ENCODE results near the gene VAC14.

The VAC14 gene

DNA sequence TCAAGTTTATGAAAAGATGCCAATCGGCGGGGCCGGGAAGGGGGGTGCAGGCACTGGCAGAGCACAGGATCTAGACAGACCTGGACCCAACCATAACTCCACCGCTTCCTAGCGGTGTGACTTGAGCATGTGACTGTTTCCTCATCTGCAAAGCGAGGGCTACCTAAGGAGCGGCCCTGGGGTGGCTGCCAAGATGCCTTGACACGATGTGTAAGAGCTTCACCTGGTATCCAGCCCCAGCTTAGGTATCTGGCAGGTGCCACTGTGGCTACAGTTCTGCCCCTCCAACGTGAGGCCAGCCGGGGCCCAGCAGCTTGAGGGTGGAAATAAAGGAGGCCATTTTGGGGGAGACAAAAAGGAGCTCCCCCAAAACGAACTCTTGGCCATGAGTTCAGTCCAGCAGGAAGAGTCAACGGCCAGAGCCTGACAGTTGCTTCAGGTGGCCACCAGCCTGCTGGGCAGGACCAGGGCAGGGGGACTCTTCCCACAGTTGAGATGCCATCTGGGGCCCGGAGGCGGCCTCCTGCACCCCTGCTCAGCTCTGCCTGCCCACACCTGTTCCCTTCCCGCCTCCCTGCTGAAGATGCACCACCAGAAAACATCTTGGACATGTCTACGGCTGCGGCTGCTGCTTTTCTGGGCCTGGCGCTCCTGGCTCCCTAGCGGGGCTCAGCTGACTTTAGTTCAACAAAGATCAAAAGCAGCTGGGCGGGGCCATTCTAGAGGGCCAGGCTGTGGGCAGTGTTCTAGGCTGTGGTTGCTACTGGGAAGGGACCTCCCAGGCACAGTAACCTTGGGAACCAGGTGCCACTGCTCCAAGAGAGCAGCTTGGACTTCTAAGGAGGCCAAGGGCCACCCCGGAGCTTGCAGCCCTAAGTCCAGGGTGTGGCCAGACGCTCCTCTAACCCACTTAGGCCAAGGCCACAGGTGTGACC, 111.7 kb downstream of the VAC14 start:
- DNase-seq: no peak

DNA sequence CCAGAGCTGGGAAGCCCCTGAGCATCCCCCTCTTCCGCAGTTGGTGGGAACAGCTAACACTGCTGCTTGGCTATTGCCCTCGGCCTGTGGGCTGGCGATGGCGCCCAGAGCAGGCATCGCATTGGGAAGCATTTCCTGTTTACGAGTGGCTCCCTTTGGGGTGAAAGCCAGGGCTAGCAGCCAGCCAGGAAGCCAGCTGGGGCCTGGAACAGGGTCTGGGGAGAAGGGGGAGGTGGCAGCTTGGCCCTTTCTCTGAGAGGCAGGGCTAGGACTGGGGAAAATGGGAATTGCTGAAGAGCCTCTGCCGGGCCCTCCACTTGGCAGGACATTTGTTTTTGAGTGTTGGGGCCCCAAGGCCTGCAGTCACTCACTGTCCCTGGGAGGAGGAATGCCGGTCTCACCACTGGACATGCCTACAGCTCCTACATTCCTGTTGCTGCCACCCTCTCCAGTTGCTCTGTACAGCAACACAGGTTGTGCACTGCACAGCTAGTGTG, 112.7 kb downstream of the VAC14 start:
- no peak for DNase-seq

DNA sequence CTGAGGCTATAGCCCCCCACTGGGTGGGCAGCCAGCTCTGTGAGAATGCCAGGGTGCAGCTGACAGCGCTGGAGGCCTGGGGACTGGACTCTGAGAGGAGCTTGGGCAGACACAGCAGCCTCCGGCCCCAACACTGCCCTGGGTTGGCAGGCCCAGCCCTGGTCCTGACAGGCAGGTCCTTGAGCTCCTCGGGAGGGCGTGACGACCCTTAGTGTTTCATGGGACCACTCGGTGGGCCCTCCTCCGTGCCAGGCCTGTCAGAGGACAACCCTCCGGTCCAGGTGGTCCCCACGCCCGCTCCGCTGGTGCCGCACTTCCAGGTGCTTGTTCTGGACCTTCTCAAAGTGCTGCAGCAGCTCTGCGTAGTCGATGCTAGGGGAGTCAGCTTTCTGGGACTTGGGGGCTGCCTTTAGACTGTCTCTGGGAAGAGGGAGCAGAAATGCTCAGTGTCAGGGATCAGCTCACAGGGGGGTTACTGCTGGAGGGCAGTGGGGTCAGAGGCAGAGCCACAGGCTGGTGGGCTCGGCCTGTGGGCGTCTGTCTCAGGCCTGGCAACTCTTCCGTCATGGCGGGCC, 113.2 kb downstream of the VAC14 start:
- DNase-seq: no peak

DNA sequence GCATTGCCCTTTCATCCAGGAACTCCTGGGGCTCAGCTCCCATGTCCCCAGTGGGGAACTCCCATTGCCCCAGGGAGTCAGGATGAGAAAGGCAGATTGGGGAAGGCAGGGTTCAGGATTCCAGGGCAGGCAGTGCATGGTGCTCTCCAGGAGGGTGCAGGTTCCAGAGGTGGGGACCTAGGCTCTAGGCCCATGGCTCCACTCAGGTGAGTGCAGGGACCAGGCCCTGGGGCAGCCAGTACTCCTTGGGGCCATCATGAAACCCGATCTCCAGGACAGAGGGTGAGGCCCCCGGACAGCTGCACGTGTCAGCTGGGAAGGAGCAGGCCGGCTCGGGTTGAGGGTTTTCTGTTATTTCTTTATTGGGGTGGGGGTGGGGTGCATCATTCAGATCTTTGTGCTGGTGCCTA, 113.9 kb downstream of the VAC14 start:
- DNase-seq: no peak

DNA sequence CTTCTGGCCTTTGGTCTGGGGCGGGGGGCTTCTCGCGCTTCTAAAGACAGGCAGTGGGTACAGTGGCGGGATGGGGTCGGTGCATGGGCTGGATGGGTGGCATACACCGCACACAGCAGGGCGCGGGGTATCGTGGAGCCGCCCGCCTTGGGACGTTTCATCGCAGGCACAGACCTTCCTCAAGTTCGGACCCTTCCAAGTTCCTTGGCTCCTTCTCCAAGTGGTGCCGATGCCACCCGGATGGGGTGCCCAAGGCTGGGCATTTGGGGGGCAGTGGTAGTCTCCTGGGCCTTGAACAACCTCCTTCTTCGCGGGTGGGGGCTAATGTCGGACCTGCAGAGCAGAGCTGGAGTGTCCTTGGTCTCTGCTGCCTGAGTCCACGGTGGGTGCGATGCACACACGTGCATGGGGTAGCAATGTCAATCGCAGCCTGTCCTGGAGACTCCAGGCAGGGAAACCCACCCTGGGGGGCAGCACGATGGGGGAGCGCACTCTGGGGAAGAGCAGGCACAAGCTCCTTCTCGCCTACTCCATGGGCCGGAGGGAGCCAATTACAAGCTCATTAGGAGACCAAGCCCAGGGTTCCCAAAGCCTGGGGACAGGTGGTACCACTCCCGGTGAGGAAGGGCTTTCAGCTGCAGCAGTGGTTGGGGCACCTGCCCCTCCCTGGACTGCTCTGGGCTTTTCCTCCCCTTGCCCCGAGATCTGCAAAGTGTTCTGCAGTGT, 114.4 kb downstream of the VAC14 start:
- DNase-seq: no peak

DNA sequence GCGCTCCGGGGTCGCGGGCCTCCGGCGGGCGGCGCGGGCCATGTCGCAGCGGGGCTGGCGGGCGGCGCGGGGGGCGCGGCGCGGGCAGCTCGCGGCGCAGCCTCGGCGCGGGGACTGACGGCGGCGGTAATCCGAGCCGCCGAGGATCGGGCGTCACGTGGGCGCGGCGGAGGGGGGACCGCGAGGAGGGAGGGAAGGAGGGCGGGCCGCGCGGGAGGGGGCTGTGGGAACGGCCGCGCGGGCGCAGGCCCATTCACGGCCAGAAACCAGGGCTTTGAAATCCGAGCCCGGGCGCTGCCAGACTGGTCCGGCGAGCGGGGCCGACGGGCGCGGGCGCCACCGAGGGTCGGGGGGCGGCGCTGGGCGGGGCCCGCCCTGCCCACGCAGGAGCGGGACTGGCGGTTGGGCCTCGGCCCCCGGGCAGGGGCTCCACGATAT, 115.0 kb downstream of the VAC14 start, which contains the start of gene MTSS2:
Gene MTSS2 (minus strand): TSS at position 116 of the 438 bp plus-strand sequence. CDS start 262 bp downstream, outside the sequence.
- peak; percentile 27 for DNase-seq

DNA sequence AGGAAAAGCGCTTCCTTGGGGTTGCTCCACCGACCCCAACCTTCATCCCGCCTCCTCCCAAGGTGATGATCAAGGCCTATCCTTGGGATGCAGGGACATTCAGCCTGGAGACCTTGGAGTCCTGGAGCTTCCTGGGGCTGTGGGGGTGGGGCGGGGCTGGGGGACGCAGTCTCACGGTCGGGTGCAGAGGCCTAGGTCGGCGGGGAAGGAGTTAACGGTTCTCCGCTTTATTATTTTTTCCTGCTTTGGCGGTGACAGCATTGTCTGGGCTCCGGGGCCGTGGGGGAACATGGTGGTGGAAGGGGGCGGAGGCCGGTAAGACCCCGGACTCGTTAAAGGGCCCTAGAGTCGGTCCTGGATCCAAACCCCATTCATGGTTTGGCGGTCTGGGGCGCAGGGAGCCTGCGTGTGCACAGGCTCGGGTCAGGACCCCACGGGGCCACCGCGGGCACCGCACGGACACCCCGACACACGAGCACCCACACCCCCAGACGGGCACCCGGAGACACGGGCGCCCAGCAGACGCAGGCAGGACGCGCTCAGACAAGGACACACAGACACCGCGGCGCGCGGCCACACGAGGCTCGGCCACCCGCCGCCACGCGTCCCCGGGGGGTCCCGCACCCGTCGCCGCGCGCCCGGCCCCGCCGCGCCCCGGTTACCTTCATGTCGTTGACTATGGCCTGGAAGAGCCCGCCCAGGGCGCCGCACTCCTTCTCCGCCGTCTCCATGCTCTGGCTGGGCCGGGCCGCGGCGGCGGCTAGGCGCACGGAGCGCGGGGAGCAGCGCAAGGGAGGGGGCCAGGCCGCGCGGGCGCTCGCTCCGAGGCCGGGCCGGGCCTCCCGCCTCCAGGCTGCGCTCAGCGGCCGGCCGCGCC, 115.7 kb downstream of the VAC14 start:
- no peak for DNase-seq

DNA sequence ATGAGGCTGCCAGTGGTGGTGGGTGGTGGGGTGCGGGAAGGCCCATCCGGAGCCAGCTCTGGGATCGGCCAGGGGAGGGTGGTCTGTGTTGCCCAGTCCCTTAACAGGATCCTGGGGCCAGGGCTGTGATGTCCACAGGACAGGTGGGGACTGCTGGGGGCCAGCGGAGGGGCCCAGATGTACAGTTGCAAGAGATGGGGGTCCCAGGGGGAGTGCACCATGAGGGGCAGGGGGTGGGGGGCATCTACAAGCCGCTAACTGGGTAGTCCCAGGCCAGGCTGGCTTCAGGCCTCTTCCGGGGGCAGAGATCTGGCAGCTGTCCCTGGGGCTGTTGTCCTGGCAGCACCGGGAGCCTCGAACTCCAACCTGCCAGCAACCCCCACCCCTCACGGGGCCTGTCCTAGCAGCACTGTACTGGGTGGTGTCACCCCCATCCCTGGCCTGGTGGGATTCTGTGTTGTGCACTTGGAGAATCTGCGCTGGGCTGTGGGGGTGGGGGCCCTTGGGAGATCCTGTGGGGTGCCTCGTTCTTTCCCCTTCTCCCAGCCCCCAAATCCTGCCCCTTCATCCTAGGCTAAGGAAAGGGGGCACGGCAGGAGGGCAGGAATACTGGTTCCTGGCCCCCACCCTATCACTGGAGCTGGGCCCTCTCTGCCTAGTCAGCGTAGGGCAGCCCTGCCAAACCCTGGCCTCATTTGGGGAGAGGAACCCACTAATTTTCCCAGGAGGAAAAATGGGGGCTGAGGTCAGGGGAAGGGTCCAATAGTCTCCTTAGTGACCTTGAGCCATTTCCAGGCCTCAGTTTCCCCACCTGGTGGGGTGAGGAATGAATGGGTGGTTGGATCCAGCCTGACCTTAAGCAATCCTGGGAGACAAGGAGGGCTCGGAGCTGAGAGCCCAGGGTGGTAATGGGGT, 116.6 kb downstream of the VAC14 start:
- no peak for DNase-seq

DNA sequence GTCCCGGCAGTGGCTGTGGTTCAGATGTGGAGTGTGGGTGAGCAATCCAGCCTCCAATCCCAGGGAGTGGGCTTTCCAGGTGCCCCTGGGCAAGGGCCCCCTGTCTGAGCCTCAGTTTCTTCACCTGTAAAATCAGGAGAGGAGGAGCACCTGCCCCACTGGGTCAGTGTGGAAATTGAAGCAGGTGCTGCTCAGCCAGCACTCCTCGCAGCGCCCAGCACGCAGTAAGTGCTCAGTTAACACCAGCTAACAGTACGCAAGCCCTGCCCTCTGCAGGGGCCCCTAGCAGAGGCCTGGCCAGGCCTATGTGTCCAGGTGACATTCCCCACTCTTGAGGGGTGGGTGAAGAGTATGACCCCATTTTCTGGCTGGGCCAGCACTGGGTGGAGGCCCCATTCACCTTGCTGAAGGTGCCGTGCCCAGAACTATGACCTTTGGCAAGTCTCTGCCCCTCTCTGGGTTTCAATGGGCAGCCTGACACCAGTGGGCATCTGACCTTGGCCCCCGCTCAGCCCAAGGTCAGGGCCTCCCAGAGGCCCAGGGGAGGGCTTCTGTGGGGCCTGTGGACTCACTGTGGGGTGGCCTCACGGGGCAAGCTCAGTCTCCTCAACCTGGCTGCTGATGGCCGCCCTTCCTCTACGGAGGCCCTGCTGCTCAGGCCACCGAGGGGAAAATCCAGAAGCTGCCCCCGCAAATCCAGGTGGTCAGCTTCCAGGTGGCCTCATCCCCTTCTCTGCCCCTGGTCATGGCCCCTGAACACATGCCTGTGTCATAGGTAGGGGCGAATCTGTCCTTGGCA, 117.6 kb downstream of the VAC14 start:
- DNase-seq: no peak

DNA sequence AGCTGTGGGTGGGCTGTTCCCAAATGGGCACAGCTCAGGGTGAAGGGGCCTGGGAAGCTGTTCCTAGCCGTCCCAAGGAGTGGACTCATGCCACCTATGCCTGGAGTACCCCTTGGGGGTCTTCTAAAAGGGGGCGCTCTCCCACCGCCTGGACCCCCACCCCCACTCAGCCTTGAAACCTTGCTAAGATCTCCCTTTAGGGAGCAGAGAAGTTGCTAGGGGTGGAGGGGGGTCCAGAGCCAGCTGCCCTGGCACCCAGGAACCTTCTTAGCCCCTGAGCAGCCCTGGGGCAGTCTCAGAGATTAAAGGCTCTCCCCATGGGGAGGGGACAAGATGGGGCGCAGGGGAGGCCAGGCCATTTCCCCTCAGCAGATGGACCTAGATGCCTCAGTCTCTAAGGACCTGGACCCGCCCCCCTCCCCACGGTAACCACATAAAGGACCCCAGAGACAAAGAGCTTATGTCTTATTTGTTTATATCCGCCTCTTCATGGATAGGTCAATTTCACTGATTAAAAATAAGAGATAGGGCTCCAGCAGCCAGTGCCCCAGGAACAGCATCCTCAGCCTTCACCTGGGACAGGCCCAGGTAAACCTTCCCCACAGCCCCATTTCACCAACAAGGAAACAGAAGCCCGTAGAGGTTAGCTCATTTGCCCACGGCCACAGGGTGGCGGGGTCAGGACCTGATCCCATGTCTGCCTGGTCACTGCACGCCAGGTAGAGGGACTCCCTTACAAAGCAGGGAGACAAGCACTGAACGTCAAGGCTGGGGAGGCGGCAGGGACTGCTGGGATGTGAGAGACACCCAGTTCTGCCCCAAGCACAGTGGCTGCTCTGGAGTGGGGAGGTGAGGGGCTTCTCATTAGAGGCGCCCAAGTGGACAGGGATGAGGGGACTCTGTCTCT, 118.5 kb downstream of the VAC14 start:
- no peak for DNase-seq

DNA sequence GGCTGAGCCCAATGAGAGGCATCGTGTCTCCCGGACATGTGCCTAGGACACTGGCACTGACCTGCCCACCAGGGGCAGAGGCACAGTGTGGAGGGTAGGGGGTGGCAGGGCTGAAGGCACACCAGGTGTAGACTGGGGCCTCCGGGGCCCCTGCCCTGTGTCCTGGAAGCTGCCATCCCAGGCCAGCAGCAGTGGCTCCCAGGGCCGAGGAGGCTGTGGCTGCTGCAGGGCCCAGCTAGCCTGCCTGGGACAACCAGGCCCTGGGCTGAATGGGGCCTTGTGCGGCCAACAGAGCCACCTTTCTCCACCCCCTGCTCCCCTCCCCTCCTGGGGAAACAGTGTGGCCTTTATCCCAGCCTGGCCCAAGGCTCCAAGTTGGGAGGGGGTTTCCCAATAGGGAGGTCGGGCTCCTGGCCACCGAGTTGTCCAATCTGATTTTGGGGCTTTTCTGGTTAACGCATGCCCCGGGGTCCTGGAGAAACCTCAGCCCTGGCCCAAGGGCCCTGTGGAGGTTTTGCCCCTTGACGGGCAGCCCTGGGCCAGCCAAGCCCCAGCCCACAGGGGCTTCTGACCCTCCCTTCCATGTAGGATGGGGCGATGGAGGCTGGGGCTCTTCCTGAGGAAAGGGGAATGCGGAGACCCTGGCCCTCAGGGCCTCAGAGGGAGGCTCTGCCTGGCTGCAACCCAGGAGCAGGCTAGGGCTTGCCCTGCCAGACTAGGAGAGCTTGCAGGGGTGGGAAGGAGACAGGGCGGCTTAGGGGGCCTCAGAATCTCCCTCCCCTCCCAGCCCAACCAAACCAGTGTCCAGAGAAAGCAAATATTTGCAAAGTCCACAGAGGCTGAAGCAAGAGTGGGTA, 119.3 kb downstream of the VAC14 start:
- no peak for DNase-seq

DNA sequence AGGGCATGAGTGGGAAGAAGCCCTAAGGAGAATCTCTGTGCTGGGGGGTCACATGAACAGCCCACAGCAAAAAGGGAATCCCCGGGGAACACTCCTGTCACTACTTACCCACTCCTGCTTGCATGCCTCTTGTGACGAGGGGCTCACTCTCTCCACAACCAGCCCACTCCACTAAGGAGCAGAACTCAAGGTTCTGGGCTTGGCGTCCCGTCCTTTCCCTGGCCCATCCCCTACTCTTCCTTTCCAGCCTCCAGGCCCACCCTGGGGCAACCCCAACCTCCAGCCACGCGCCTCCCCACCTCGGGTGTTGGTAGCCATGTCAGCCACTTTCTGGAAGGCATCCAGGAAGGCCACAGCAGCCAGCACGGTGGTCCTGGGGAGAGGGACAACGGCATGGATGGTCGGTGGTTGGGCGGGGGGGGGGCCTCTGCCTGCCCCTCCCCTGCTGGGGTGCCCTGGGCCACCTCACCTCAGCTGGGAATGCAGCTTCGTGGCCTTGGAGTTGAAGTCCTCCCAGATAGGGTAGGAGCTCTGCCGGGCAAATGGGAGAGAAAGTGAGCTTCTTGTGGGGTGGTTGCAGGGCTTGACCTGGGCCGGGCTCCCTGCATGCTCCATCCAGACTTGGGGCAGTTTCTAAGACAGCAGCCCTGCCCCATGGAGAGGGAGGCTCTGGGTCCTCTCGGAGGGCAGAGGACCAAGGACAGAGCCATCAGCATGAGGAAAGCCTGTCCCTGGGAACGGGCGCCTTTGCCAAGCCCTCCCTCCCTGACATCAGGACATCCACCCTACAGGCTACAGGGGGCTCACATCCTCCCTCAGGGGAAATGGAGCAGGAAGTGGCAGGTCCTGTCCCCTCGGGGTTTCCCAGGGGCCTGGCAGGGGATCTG, 120.2 kb downstream of the VAC14 start:
- no peak for DNase-seq

DNA sequence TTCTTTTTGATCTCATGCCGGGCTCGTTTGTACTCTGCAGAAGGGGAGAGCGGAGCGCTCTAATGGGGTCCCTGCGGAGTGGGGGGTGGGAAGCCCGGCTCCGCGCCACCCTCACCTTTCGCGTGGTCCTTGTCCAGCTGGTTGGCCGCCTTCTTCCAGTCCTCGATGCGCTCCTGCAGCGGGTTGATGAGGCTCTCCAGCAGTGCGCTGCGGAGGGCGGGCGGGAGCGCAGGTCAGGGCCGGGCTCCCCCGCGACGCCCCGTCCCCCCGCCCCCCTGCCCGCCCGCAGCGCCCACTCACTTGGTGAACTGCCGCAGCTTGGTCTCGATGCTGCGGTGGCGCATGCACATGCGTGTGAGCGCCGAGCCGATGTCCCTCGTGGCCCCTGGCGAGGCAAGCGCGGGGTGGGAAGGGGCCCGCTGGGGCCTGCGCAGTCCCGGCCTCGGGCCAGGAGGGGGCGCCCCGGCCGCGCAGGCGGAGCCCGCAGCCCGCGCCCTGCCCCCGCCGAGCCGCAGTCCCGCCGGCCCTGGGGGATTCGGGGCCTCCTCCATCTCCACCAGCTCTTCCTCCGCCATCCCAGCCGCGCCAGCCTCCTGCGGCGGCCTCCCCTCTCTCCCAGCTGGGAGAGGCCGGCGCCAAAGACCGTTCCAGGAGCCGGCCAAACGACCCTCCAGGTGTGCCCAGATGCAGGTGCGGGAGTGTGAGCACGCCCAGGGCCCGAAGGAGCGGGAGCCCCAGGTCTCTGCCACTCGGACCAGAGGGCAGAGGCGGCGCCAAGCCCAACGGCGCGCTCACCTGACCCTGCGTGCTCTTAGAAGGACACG, 121.1 kb downstream of the VAC14 start:
- DNase-seq: no peak

DNA sequence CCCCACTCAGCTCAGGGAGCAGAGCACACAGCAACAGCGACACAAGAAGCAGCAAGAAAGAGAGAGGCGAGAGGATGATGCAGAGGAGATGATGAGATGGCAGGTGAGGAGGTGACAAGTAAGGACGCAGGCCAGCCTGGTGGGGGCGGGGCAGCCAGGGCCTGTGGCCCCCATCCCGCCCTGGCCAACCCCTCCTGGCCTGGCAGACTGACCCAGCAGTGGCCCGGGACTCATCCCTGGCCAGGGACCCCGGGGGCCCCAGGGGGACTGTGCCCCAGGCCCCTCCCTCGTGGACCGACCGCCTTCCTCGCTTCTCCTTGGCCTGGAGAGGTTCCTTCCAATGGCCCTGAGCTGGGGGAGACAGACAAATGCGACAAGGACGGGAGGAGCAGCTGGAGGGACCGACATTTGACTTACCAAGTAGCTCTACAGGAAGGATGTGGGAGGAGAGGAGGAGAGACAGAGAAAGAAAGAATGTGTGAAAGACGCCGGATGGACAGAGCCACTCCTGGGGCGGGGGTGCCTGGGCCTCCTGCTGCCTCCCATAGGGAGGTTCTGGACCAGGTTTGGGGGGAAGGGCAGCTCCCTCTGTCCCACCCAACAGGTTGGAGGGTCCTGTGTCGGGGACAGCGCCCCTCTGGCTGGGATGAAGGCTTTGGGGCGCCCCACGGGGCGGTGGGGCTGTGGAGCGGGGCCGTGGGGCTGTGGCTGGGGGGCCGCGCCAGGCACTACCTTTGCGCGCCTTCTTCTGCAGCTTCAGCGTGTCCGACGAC, 121.9 kb downstream of the VAC14 start:
- DNase-seq: no peak

DNA sequence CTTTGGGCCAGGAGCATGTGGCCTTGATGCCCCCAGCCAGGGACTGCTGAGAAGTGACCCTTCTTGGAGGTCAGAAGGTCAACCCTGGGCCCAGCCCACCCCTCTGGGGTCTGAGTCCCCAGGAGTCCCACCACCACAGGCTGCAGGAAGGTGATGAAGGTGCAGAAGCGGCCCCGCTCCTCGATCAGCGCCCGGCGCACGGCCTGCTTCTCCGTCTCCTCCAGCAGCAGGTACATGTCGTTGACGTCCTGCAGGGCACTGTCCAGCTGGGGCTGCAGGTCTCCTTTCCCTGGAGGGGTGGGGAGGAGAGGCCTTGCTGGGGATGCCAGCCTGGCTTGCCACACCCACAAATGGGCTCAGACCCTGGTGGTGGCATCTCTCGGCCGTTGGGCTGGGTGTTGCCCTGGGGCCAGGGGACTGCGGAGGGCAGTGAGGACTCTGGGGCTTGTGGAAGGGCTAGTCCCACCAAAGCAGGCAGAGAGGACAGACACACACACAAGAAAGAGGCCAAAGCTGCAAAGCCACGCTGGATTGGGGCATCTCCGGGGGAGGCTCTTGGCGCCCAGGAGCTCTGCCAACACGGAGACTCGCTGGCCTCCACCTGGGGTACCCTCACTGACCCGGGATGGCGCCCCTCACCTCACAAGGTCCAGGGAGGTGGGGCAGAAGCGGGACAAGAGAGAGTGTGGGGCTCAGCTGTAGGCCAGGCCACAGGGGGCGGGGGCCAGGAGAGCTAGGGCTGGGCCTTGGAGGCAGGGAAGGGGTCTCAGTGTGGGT, 122.6 kb downstream of the VAC14 start:
- DNase-seq: no peak
